ENCODE results near the gene EFNA5. TPM values are rescaled to one million over a fixed set of nuclear protein-coding genes. Genes with fewer than 3 reads are reported as not detected.

Gene EFNA5
- total RNA-seq, 1 donor from 2014 or later = 43.0 TPM

- no peak overlapping the region for H3K4me3 Mint-ChIP-seq
- no peak for DNase-seq (ENCODE audit: low read depth, low spot score)
- TF ChIP-seq, protein P1, sequence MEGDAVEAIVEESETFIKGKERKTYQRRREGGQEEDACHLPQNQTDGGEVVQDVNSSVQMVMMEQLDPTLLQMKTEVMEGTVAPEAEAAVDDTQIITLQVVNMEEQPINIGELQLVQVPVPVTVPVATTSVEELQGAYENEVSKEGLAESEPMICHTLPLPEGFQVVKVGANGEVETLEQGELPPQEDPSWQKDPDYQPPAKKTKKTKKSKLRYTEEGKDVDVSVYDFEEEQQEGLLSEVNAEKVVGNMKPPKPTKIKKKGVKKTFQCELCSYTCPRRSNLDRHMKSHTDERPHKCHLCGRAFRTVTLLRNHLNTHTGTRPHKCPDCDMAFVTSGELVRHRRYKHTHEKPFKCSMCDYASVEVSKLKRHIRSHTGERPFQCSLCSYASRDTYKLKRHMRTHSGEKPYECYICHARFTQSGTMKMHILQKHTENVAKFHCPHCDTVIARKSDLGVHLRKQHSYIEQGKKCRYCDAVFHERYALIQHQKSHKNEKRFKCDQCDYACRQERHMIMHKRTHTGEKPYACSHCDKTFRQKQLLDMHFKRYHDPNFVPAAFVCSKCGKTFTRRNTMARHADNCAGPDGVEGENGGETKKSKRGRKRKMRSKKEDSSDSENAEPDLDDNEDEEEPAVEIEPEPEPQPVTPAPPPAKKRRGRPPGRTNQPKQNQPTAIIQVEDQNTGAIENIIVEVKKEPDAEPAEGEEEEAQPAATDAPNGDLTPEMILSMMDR (conservative IDR thresholded peaks at IDR 0.05) = no peak
- no peak overlapping the region for H3K27ac Mint-ChIP-seq (ENCODE audit: unreplicated experiment)
- peaks cover 29% of the 10 kb centered on the region for H3K4me1 Mint-ChIP-seq
- H3K27me3 Mint-ChIP-seq (ENCODE audit: low read depth) = no peaks in the 10 kb centered on the region
- no peaks in the 10 kb centered on the region for H3K9me3 Mint-ChIP-seq
- peaks cover 8% of the 10 kb centered on the region for H3K36me3 Mint-ChIP-seq (ENCODE audit: low read depth)
These were observed 30.7 kb downstream of the EFNA5 start for GRCh38 chr5:107639990-107640389.

DNA sequence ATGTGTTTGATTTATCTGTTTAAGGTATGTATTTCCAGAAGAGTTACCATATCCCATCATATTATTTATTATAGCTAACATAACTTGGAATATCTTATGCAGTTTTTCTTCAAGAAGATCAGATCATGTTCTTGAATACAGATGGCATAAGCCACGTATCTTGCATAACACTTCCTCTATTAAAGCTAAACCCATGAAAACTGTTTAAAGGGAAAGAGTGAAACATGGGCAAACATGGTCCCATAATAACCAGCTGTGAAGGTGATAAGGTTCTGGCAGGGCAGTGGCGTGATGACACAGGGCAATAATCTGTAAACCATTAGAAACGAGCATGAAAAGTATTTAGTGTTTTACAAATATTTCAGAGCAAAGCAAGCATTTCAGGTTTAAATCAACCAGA lies 34.2 kb downstream of the EFNA5 start:
- TF ChIP-seq, protein P1 (conservative IDR thresholded peaks at IDR 0.05) = no peak
- no peak for DNase-seq (ENCODE audit: low read depth, low spot score)
- H3K27ac Mint-ChIP-seq (ENCODE audit: unreplicated experiment) = no peak overlapping the region
- H3K9me3 Mint-ChIP-seq = no peaks in the 10 kb centered on the region
- no peak overlapping the region for H3K4me3 Mint-ChIP-seq
- H3K4me1 Mint-ChIP-seq = peaks cover 43% of the 10 kb centered on the region
- peaks cover 3% of the 10 kb centered on the region for H3K36me3 Mint-ChIP-seq (ENCODE audit: low read depth)
- no peaks in the 10 kb centered on the region for H3K27me3 Mint-ChIP-seq (ENCODE audit: low read depth)

GRCh38 chr5:107636068-107636467 lies 34.7 kb downstream of the EFNA5 start:
- Mint-ChIP-seq H3K4me1 (peaks cover 43% of the 10 kb centered on the region), H3K4me3 (no peak overlapping the region), H3K36me3 (ENCODE audit: low read depth) (peaks cover 3% of the 10 kb centered on the region), H3K27ac (ENCODE audit: unreplicated experiment) (no peak overlapping the region), H3K9me3 (no peaks in the 10 kb centered on the region), H3K27me3 (ENCODE audit: low read depth) (no peaks in the 10 kb centered on the region)
- TF ChIP-seq, protein P1 (conservative IDR thresholded peaks at IDR 0.05) = no peak
- no peak for DNase-seq (ENCODE audit: low read depth, low spot score)

DNA sequence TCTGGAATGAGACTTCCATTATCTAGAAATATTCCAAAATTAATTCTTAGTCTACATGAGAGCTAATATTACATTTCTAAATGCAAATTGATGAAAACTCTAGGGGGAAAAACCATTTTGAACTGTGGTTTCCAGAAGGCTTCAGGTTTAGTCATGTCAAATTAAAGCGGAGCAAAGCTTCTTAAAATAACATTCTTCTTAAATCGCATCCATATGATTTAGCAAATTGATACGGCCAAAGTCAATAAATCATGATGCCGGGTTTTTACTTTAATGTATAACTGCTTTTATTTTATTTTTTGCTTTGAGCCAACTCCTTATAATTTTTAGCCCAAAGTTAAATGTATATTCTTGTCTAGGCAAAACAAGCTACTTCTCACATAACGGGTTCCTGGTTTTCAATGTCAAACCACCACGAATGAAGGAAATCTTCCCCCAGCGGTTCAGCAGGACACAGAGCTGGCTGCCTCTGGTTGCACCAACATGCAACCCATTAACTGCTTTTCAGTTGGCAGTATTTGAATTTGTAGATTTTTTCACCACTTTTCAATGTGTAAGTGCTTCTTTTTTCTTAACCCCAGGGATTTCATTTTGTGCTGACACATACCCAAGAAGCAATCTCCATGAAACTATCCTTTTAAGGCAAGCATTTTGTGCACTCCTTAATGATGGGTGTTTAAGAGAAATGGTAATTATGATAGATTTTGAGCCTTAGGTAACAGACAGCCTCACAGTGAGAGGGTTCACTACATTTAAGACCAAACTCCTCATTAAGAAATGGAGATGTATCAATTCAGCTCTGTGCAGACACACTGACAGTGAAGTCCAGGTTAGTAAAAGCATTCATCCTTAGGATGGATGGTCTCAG lies 35.5 kb downstream of the EFNA5 start:
- no peak overlapping the region for H3K27ac Mint-ChIP-seq (ENCODE audit: unreplicated experiment)
- no peak overlapping the region for H3K4me3 Mint-ChIP-seq
- H3K4me1 Mint-ChIP-seq = peaks cover 36% of the 10 kb centered on the region

GRCh38 chr5:107633171-107633901 lies 37.4 kb downstream of the EFNA5 start:
- TF ChIP-seq, protein P1 (conservative IDR thresholded peaks at IDR 0.05) = no peak
- peaks cover 3% of the 10 kb centered on the region for H3K36me3 Mint-ChIP-seq (ENCODE audit: low read depth)
- H3K4me1 Mint-ChIP-seq = peaks cover 32% of the 10 kb centered on the region
- H3K4me3 Mint-ChIP-seq = no peak overlapping the region
- H3K27ac Mint-ChIP-seq (ENCODE audit: unreplicated experiment) = no peak overlapping the region
- no peaks in the 10 kb centered on the region for H3K9me3 Mint-ChIP-seq
- H3K27me3 Mint-ChIP-seq (ENCODE audit: low read depth) = no peaks in the 10 kb centered on the region
- no peak for DNase-seq (ENCODE audit: low read depth, low spot score)

More for the DNA sequence above, 35.5 kb downstream of the EFNA5 start:
- TF ChIP-seq, protein P1 (conservative IDR thresholded peaks at IDR 0.05) = no peak
- Mint-ChIP-seq H3K9me3 (no peaks in the 10 kb centered on the region), H3K27me3 (ENCODE audit: low read depth) (no peaks in the 10 kb centered on the region), H3K36me3 (ENCODE audit: low read depth) (no peaks in the 10 kb centered on the region)
- DNase-seq (ENCODE audit: low read depth, low spot score) = no peak
